ENCODE measurements around the gene GPNMB.

- TF ChIP-seq CTCF (IDR thresholded peaks at IDR 0.05) (no peak), POLR2A (IDR thresholded peaks at IDR 0.05) (no peak), EP300 (IDR thresholded peaks at IDR 0.05; ENCODE audit: low read depth) (no peak), POLR2AphosphoS5 (IDR thresholded peaks at IDR 0.05) (no peak)
Measured at GRCh38 chr7:23284871-23285270, 38.3 kb downstream of the GPNMB start.
